Glutamatergic neuron (in vitro differentiated cells): Measurements from ENCODE around the gene SRPK1. TPM values are rescaled to one million over a fixed set of nuclear protein-coding genes. Genes with fewer than 3 reads are reported as not detected.

Experiments
- DNase-seq: peaks from one replicate; pipeline ENCODE4 v3.0.0; 2022
- H3K27ac Mint-ChIP-seq: one replicate; pipeline ENCODE4 v1.8.0; 2020; ENCODE audit warnings: mild to moderate bottlenecking, mixed read lengths, inconsistent platforms; ENCODE audit not compliant: unreplicated experiment
- H3K27me3 Mint-ChIP-seq: one replicate; pipeline ENCODE4 v1.8.0; 2020; ENCODE audit warnings: mild to moderate bottlenecking, moderate library complexity, mixed read lengths, inconsistent platforms; ENCODE audit not compliant: unreplicated experiment
- H3K36me3 Mint-ChIP-seq: one replicate; pipeline ENCODE4 v1.8.0; 2020; ENCODE audit warnings: mild to moderate bottlenecking, mixed read lengths, inconsistent platforms; ENCODE audit not compliant: unreplicated experiment
- H3K4me1 Mint-ChIP-seq: one replicate; pipeline ENCODE4 v1.8.0; 2020; ENCODE audit warnings: mild to moderate bottlenecking, low read depth, mixed read lengths, inconsistent platforms; ENCODE audit not compliant: unreplicated experiment
- H3K4me3 Mint-ChIP-seq: one replicate; pipeline ENCODE4 v1.8.0; 2020; ENCODE audit warnings: mild to moderate bottlenecking, mixed read lengths, inconsistent platforms; ENCODE audit not compliant: unreplicated experiment
- H3K9me3 Mint-ChIP-seq: one replicate; pipeline ENCODE4 v1.8.0; 2020; ENCODE audit warnings: mild to moderate bottlenecking, moderate library complexity, mixed read lengths, inconsistent platforms; ENCODE audit not compliant: unreplicated experiment
- total RNA-seq: library from RNA; stranded (reverse); fragmentation: NEBNext Ultra II Directional; extraction: Animal tissue kit (Norgen Biotek cat#: 25700); gene quantifications from one replicate; pipeline ENCODE4 v1.2.1, GENCODE V29; 2021; ENCODE audit not compliant: unreplicated experiment
- TF ChIP-seq, protein P1 (sequence below): fragments of 200-600 bp; sonication (generic); IDR thresholded peaks from one replicate; pipeline ENCODE4 v1.5.0; 2021; ENCODE audit not compliant: partially characterized antibody, unreplicated experiment

SRPK1 gene
- total RNA-seq, 1 donor from 2014 or later: 89.8 TPM

GRCh38 chr6:35906499-35906846 is 14.4 kb downstream of the SRPK1 start:
- Mint-ChIP-seq H3K4me3 (no peak overlapping the region), H3K27ac (no peak overlapping the region), H3K36me3 (peaks cover 35% of the 10 kb centered on the region)

DNA sequence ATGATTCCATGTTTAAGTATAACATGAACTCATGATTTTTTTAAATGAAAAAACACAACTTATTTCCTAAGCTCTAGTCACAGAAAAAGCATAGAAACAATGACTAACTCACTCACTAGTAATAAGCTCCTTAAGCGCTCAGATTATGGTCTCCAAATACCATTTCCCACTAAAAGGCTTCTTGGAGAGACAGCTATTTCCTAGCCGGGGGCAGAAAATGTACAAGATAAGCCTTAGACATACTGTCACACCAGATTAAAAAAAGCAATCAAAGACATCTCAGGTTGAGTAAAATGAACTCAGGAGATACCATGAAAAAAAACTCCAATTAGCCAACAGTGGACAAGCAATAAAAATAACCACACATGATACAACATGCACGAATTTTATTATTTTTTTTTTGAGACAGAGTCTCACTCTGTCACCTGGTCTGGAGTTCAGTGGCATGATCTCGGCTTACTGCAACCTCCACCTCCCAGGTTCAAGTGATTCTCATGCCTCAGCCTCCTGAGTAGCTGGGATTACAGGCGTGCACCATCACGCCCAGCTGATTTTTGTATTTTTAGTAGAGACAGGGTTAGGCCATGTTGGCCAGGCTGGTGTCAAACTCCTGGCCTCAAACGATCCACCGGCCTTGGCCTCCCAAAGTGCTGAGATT is 14.9 kb downstream of the SRPK1 start:
- Mint-ChIP-seq H3K9me3 (peaks cover 17% of the 10 kb centered on the region), H3K4me1 (no peaks in the 10 kb centered on the region), H3K36me3 (peaks cover 31% of the 10 kb centered on the region), H3K27me3 (no peaks in the 10 kb centered on the region), H3K27ac (no peak overlapping the region), H3K4me3 (no peak overlapping the region)
- DNase-seq: no peak
- TF ChIP-seq, protein P1, sequence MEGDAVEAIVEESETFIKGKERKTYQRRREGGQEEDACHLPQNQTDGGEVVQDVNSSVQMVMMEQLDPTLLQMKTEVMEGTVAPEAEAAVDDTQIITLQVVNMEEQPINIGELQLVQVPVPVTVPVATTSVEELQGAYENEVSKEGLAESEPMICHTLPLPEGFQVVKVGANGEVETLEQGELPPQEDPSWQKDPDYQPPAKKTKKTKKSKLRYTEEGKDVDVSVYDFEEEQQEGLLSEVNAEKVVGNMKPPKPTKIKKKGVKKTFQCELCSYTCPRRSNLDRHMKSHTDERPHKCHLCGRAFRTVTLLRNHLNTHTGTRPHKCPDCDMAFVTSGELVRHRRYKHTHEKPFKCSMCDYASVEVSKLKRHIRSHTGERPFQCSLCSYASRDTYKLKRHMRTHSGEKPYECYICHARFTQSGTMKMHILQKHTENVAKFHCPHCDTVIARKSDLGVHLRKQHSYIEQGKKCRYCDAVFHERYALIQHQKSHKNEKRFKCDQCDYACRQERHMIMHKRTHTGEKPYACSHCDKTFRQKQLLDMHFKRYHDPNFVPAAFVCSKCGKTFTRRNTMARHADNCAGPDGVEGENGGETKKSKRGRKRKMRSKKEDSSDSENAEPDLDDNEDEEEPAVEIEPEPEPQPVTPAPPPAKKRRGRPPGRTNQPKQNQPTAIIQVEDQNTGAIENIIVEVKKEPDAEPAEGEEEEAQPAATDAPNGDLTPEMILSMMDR: no peak

More at GRCh38 chr6:35906499-35906846, 14.4 kb downstream of the SRPK1 start:
- Mint-ChIP-seq H3K27me3 (no peaks in the 10 kb centered on the region), H3K9me3 (peaks cover 17% of the 10 kb centered on the region), H3K4me1 (no peaks in the 10 kb centered on the region)
- no peak for DNase-seq
- TF ChIP-seq, protein P1: no peak

DNA sequence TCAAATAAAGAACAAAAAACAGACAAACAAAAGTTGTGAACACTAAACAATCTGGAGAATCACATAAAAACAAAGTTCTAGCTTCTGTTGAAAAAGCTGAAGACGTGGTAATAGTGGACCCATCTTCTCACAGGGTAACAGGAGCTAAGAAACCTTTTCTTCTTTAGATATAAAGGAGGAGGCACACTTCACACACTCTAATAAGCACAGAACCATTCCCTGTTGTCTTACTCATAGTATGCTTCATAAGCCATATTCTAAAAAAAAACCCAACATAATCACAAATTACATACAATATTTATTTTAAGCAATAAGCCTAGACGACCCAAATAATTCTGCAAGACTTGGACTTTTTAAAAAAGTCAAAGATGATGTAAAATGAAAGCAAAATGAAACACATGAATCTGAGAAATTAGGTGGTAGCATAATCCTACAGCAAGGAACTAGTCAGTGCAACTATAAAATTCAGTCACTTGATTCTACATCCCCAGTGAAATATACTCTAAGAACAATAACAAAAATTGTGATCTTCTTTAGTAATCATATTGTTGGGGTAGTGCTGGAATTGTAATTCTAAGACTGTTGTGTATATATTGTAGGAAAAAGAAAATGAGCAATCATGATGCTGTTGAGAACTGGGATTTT is 15.6 kb downstream of the SRPK1 start:
- Mint-ChIP-seq H3K27ac (no peak overlapping the region), H3K27me3 (no peaks in the 10 kb centered on the region), H3K36me3 (peaks cover 24% of the 10 kb centered on the region), H3K9me3 (peaks cover 17% of the 10 kb centered on the region), H3K4me1 (no peaks in the 10 kb centered on the region), H3K4me3 (no peak overlapping the region)
- TF ChIP-seq, protein P1: no peak
- DNase-seq: no peak

GRCh38 chr6:35903679-35904078 is 17.2 kb downstream of the SRPK1 start:
- DNase-seq: no peak
- H3K9me3 Mint-ChIP-seq: peaks cover 4% of the 10 kb centered on the region
- peaks cover 9% of the 10 kb centered on the region for H3K36me3 Mint-ChIP-seq
- TF ChIP-seq, protein P1: no peak
- H3K27ac Mint-ChIP-seq: no peak overlapping the region
- H3K27me3 Mint-ChIP-seq: no peaks in the 10 kb centered on the region
- H3K4me3 Mint-ChIP-seq: no peak overlapping the region
- H3K4me1 Mint-ChIP-seq: no peaks in the 10 kb centered on the region

DNA sequence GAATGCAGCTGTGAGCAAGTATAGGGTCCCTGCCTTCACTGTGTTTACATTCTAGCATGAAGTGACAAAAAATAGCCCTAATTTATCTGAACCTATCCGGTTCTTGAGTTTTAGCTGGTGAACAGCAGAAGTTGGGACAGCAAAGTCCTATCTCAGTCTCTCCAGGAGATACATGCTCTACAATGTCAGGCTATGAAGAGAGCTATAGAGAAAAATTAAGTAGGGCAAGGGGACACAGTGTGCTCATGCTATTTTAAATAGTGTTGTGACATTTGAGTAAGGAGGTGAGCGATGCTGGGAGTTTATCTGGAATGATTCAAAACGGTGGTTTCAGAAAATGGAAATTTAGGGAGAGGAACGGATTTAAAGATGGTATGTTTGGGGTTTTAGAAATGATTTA is 20.4 kb downstream of the SRPK1 start:
- Mint-ChIP-seq H3K4me1 (no peaks in the 10 kb centered on the region), H3K27me3 (no peaks in the 10 kb centered on the region), H3K4me3 (no peak overlapping the region), H3K9me3 (no peaks in the 10 kb centered on the region), H3K36me3 (no peaks in the 10 kb centered on the region), H3K27ac (no peak overlapping the region)
- TF ChIP-seq, protein P1: no peak
- no peak for DNase-seq
